A673 (cell line): ENCODE measurements around the gene HYAL3. TPM values are rescaled to one million over a fixed set of nuclear protein-coding genes. Genes with fewer than 3 reads are reported as not detected.
A peak's percentile ranks its signal among the peaks of the same experiment; 100 is the strongest.

ENCODE experiments used
- Bru-seq: library from RNA; stranded (reverse); fragments of 400-500 nt; gene quantifications from one replicate; lab custom pipeline; 2021; lab: Mats Ljungman, UMichigan
- BruChase-seq, 2 experiments: library from RNA; stranded (reverse); fragments of 400-500 nt; gene quantifications; one replicate each; lab custom pipeline; 2021; lab: Mats Ljungman, UMichigan
- BruUV-seq: library from RNA; stranded (reverse); fragments of 400-500 nt; replicated peaks from 2 replicates; lab custom pipeline; 2021; lab: Mats Ljungman, UMichigan
- CTCF ChIA-PET: fragments of 300-600 bp; sonication (Branson Sonifier 250); formaldehyde crosslinking; loops from one replicate; lab custom pipeline; 2022; ENCODE audit warnings: antibody characterized with exemption; lab: Charles Lee
- POLR2A ChIA-PET: fragments of 300-600 bp; sonication (Branson Sonifier 250); formaldehyde crosslinking; loops from one replicate; lab custom pipeline; 2022; ENCODE audit warnings: antibody characterized with exemption; ENCODE audit not compliant: low non-redundant PET; lab: Charles Lee
- DNase-seq: peaks from one replicate; pipeline ENCODE4 v3.0.0-alpha.2; 2015; ENCODE audit warnings: low spot score
- H3K27ac ChIP-seq: fragments of 200-600 bp; sonication (generic); 2 replicates; pipeline ENCODE4 v1.5.1; 2016; ENCODE audit warnings: mixed run types, low read depth, mild to moderate bottlenecking, mixed read lengths, antibody characterized with exemption, low read length; ENCODE audit not compliant: poor library complexity, severe bottlenecking
- H3K27me3 ChIP-seq: fragments of 200-600 bp; sonication (generic); replicated peaks from 2 replicates; pipeline ENCODE4 v1.6.1; 2017; ENCODE audit warnings: mixed run types, low read depth, mild to moderate bottlenecking, mixed read lengths, antibody characterized with exemption, low read length; ENCODE audit not compliant: insufficient read depth, poor library complexity
- H3K36me3 ChIP-seq: fragments of 200-600 bp; sonication (generic); 2 replicates; pipeline ENCODE4 v1.6.1; 2016; ENCODE audit warnings: mixed run types, mild to moderate bottlenecking, mixed read lengths, antibody characterized with exemption, low read length; ENCODE audit not compliant: insufficient read depth, poor library complexity, severe bottlenecking
- H3K4me1 ChIP-seq: fragments of 200-600 bp; sonication (generic); 2 replicates; pipeline ENCODE4 v1.6.1; 2017; ENCODE audit warnings: mixed run types, mild to moderate bottlenecking, mixed read lengths, antibody characterized with exemption, low read length; ENCODE audit not compliant: insufficient read depth, poor library complexity, severe bottlenecking
- H3K4me3 ChIP-seq: fragments of 200-600 bp; sonication (generic); 2 replicates; pipeline ENCODE4 v1.5.1; 2016; ENCODE audit warnings: low read depth, mixed run types, mild to moderate bottlenecking, mixed read lengths, low read length; ENCODE audit not compliant: poor library complexity, severe bottlenecking
- H3K9me3 ChIP-seq: fragments of 200-600 bp; sonication (generic); 2 replicates; pipeline ENCODE4 v1.6.1; 2016; ENCODE audit warnings: mixed run types, low read depth, mild to moderate bottlenecking, mixed read lengths, antibody characterized with exemption, low read length; ENCODE audit not compliant: poor library complexity, severe bottlenecking
- EZH2 ChIP-seq: fragments of 200-600 bp; sonication (generic); IDR thresholded peaks from 2 replicates; pipeline ENCODE4 v1.6.1; 2017; ENCODE audit warnings: borderline replicate concordance, low read depth, mild to moderate bottlenecking, mixed read lengths, antibody characterized with exemption, low read length; ENCODE audit not compliant: poor library complexity, severe bottlenecking
- intact Hi-C: fragments of 100-400 bp; cut with micrococcal nuclease; formaldehyde crosslinking; loops from one replicate; pipeline ENCODE4 v1.10.0; 2022; ENCODE audit not compliant: unreplicated experiment
- long read RNA-seq: library from polyadenylated mRNA; stranded (forward); transcript quantifications from one replicate; pipeline ENCODE4 v2.0.0, GENCODE V29; 2022
- total RNA-seq: library from RNA; stranded (reverse); gene quantifications from 2 replicates; pipeline ENCODE4 v1.2.3, GENCODE V29; 2021
- TF ChIP-seq, protein P1 (sequence below): fragments of 300-800, 200-600 bp; sonication (generic); conservative IDR thresholded peaks from 2 replicates; pipeline ENCODE4 v1.5.1; 2017; ENCODE audit warnings: low read depth, mild to moderate bottlenecking, antibody characterized with exemption, low read length, moderate library complexity, mixed read lengths

The HYAL3 gene, protein sequence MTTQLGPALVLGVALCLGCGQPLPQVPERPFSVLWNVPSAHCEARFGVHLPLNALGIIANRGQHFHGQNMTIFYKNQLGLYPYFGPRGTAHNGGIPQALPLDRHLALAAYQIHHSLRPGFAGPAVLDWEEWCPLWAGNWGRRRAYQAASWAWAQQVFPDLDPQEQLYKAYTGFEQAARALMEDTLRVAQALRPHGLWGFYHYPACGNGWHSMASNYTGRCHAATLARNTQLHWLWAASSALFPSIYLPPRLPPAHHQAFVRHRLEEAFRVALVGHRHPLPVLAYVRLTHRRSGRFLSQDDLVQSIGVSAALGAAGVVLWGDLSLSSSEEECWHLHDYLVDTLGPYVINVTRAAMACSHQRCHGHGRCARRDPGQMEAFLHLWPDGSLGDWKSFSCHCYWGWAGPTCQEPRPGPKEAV
- total RNA-seq (3.0 and 3.7 TPM in 2 replicates), Bru-seq, nascent RNA (percentile 26 among the genes with signal in this experiment), BruChase-seq, experiment 1, labeled RNA remaining after a 2-hour chase (percentile 34 among the genes with signal in this experiment), BruChase-seq, experiment 2, labeled RNA remaining after a 6-hour chase (percentile 43 among the genes with signal in this experiment)
- long read RNA-seq, transcript HYAL3-201 (4 exons, 1,942 nt), result major isoform, 5 of 6 reads
- long read RNA-seq, partial matches to known transcripts, result 0 of 6 reads
- long read RNA-seq, other reads (novel, unspliced or antisense), result 0 of 6 reads

DNA sequence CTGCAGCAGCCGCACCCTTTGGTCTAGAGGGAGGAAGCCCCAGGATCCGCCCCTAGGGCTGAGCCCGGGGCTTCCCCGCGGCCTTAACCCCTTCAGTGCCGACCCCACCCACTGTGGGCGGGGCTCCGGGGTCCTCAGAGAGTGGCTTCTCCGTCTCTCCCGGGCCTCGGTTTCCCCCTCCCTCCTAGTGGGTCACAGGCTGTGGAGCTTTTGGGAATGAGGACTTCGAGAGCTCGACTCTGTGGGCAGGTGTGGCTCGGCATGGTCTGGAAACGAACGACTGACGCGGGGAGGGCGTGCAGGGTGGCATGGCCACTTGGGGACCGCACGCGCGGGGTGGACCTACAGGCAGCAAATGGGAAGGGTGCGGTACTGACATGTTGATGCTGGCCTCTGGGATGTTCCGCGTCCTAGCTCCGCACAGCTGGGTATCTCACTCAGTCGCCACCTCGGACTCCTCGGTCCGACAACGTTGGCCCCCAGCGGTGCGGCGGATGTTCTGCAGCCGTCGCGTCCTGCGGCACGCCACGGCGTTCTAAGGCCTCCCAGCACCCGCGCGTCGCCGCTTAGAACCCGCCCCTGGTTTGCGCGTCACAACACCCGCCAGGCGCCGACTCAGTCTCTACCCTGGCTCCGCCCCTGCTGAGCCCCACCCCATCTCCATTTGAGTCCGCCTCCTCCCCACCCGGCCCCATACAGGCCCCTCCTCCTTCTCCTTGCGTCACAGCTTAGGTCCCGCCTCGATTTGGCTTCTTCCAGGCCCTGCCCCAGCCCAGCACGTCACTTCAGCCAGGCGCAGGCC is at the start of gene HYAL3, which contains the start of gene NAA80:
Gene HYAL3, minus strand, starts transcription at position 570 of the 802 bp plus-strand sequence. CDS start 3,803 bp downstream, outside the sequence.
Gene NAA80, minus strand, starts transcription at position 570 of the 802 bp plus-strand sequence. CDS start 1,942 bp downstream, outside the sequence.
- Histone ChIP-seq H3K4me1 (peaks cover 5% of the 10 kb centered on the region), H3K27ac (peak within 1 kb of the TSS; percentile 82), H3K9me3 (no peaks in the 10 kb centered on the region), H3K4me3 (peak within 1 kb of the TSS; percentile 68), H3K27me3 (no peaks in the 10 kb centered on the region), H3K36me3 (no peaks in the 10 kb centered on the region)
- POLR2A ChIA-PET, result interaction anchor here (0.9 kb wide), 1 partner anchor 30 kb away, joined by 5 read pairs; no protein-coding TSS in a partner anchor
- CTCF ChIA-PET, result interaction anchor here (0.9 kb wide), 1 partner anchor 17 kb away, joined by 14 read pairs; no protein-coding TSS in a partner anchor
- TF ChIP-seq EZH2, result no peak
- TF ChIP-seq, protein P1, sequence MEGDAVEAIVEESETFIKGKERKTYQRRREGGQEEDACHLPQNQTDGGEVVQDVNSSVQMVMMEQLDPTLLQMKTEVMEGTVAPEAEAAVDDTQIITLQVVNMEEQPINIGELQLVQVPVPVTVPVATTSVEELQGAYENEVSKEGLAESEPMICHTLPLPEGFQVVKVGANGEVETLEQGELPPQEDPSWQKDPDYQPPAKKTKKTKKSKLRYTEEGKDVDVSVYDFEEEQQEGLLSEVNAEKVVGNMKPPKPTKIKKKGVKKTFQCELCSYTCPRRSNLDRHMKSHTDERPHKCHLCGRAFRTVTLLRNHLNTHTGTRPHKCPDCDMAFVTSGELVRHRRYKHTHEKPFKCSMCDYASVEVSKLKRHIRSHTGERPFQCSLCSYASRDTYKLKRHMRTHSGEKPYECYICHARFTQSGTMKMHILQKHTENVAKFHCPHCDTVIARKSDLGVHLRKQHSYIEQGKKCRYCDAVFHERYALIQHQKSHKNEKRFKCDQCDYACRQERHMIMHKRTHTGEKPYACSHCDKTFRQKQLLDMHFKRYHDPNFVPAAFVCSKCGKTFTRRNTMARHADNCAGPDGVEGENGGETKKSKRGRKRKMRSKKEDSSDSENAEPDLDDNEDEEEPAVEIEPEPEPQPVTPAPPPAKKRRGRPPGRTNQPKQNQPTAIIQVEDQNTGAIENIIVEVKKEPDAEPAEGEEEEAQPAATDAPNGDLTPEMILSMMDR, result 0 out of 2 replicates have a peak, but pooled peaks have one; percentile 21
- peak; percentile 95 for DNase-seq
- no TSS peak for BruUV-seq
- intact Hi-C loops, result no loop called here

DNA sequence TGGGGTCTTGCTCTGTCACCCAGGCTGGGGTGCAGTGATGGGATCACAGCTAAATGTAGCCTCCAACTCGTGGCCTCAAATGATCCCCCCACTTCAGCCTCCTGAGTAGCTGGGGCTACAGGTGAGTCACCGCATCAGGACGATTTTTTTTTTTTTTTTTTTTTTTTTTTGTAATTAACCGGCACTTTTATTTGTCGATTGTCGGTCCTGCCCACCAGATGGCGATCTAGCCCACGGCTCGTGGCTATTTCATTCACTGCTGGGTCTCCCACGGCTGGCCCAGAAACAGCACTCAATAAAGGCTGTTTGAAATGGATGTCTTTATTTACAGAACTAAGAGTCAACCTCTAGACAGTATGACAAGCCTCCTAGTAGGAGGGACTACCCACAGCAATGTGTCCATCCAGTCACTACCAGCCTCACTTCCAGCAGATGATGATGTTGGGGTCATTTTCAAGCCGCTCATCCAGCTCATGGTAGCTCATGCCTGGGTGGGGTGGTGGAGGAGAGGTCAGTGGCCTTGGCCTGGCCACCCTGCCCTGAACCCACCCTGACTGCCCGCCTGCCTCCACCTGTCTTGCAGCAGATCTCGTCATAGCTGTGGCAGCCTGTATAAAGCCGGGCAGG is 48.1 kb upstream of the HYAL3 start:
- no TSS peak for BruUV-seq
- Histone ChIP-seq H3K4me1 (peaks cover 11% of the 10 kb centered on the region), H3K9me3 (no peaks in the 10 kb centered on the region), H3K36me3 (no peaks in the 10 kb centered on the region), H3K27ac (no peak overlapping the region), H3K4me3 (no peak overlapping the region), H3K27me3 (no peaks in the 10 kb centered on the region)
- ChIA-PET CTCF (interaction anchor here (0.6 to 0.7 kb wide), 2 partner anchors 195 to 979 kb away, joined by 3 to 5 read pairs; no protein-coding TSS in a partner anchor), POLR2A (no interaction called here)
- TF ChIP-seq, protein P1, result peak; percentile 60
- no peak for TF ChIP-seq EZH2
- peak; percentile 68 for DNase-seq
- intact Hi-C loops, result loop anchor here (2.0 kb wide), 1 partner anchor 204 kb away; no protein-coding TSS in a partner anchor
